ENCODE measurements around the gene CC2D2B. TPM values are rescaled to one million over a fixed set of nuclear protein-coding genes. Genes with fewer than 3 reads are reported as not detected.

Gene CC2D2B
- total RNA-seq, 1 experiment from 2014 or later, result 0.20 TPM

DNA sequence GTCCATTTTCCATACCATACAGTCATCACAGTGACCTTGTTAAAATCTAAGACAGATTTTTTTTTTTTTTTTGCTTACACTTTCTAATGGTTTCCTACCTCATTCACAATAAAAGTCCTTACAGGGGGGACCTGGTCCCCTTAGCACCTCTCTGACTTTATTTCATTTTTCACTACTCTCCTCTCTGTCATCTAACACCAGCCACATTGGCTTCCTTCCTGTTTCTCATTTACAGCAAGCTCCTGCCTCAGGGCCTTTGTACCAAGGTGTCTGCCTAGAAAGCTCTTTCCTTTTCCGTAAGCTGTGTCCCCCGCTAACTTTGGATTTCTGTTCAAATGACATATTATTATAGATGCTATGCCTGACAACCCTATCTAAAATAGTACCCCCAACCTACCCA is 27.7 kb downstream of the CC2D2B start (continued):
- TF ChIP-seq, protein P1, sequence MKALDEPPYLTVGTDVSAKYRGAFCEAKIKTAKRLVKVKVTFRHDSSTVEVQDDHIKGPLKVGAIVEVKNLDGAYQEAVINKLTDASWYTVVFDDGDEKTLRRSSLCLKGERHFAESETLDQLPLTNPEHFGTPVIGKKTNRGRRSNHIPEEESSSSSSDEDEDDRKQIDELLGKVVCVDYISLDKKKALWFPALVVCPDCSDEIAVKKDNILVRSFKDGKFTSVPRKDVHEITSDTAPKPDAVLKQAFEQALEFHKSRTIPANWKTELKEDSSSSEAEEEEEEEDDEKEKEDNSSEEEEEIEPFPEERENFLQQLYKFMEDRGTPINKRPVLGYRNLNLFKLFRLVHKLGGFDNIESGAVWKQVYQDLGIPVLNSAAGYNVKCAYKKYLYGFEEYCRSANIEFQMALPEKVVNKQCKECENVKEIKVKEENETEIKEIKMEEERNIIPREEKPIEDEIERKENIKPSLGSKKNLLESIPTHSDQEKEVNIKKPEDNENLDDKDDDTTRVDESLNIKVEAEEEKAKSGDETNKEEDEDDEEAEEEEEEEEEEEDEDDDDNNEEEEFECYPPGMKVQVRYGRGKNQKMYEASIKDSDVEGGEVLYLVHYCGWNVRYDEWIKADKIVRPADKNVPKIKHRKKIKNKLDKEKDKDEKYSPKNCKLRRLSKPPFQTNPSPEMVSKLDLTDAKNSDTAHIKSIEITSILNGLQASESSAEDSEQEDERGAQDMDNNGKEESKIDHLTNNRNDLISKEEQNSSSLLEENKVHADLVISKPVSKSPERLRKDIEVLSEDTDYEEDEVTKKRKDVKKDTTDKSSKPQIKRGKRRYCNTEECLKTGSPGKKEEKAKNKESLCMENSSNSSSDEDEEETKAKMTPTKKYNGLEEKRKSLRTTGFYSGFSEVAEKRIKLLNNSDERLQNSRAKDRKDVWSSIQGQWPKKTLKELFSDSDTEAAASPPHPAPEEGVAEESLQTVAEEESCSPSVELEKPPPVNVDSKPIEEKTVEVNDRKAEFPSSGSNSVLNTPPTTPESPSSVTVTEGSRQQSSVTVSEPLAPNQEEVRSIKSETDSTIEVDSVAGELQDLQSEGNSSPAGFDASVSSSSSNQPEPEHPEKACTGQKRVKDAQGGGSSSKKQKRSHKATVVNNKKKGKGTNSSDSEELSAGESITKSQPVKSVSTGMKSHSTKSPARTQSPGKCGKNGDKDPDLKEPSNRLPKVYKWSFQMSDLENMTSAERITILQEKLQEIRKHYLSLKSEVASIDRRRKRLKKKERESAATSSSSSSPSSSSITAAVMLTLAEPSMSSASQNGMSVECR (CRISPR knock-in tag; IDR thresholded peaks at IDR 0.05; ENCODE audit: borderline replicate concordance), result no peak

DNA sequence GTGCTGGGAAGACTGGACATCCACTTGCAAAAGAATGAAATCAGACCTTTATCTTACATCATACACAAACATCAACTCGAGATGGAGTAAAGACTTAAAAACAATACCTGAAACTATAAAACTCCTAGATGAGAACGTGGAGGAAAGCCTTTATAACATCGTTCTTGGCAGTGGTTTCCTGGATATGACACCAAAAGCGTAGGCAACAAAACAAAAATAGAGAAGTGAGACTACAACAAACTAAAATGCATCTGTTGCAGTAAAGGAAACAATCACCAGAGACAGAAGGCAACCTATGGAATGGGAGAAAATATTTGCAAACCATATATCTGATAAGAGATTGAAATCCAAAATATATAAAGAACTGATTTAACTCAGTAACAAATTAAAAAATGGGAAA is 33.3 kb downstream of the CC2D2B start:
- Mint-ChIP-seq H3K4me3 (no peak overlapping the region), H3K9me3 (peaks cover 21% of the 10 kb centered on the region), H3K27me3 (ENCODE audit: low read depth) (no peaks in the 10 kb centered on the region; the same call in 1 of the 2 replicates), H3K36me3 (peaks cover 10% of the 10 kb centered on the region; the same call in 1 of the 2 replicates), H3K27ac (no peak overlapping the region), H3K4me1 (no peaks in the 10 kb centered on the region)
- DNase-seq (ENCODE audit: low spot score), result no peak
- POLR2A ChIA-PET, result no interaction called here
- ATAC-seq, result no peak
- CTCF ChIA-PET, result no interaction called here
- TF ChIP-seq OVOL2 (CRISPR knock-in tag; IDR thresholded peaks at IDR 0.05; ENCODE audit: borderline replicate concordance), result no peak
- TF ChIP-seq, protein P2, sequence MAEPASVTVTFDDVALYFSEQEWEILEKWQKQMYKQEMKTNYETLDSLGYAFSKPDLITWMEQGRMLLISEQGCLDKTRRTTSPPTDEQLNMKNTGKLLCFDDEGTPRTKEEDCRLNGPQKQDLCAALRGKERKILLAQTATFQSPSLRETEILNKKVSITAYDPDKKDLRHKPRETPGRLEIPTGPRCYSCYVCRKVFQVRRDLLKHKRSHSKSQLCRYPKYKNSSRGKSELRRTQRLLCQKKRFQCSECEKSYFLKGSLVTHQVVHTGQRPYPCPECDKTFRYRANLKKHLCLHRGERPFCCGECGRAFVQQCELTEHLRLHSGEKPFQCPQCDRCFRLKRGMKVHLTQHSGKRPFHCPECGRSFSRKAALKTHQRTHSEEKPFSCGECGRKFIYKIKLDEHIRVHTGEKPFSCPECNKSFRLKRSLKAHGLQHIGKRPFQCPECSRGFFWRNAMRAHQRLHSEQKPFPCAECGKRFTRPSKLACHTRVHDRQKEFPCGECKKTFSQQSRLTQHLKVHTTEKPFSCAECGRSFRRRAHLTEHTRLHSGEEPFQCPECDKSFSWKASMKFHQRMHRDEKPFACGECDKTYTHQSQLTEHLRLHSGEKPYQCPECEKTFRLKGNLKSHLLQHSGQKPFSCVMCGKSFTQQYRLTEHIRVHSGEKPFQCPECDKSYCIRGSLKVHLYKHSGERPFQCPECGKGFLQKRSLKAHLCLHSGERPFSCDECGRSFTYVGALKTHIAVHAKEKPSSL (CRISPR knock-in tag; conservative IDR thresholded peaks at IDR 0.05), result no peak
- no peak for TF ChIP-seq ZNF232 (CRISPR knock-in tag; IDR thresholded peaks at IDR 0.05)
- TF ChIP-seq, protein P3, sequence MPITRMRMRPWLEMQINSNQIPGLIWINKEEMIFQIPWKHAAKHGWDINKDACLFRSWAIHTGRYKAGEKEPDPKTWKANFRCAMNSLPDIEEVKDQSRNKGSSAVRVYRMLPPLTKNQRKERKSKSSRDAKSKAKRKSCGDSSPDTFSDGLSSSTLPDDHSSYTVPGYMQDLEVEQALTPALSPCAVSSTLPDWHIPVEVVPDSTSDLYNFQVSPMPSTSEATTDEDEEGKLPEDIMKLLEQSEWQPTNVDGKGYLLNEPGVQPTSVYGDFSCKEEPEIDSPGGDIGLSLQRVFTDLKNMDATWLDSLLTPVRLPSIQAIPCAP (CRISPR knock-in tag; IDR thresholded peaks at IDR 0.05), result no peak
- no peak for TF ChIP-seq TEAD1 (CRISPR knock-in tag; IDR thresholded peaks at IDR 0.05)
- TF ChIP-seq, protein P4, sequence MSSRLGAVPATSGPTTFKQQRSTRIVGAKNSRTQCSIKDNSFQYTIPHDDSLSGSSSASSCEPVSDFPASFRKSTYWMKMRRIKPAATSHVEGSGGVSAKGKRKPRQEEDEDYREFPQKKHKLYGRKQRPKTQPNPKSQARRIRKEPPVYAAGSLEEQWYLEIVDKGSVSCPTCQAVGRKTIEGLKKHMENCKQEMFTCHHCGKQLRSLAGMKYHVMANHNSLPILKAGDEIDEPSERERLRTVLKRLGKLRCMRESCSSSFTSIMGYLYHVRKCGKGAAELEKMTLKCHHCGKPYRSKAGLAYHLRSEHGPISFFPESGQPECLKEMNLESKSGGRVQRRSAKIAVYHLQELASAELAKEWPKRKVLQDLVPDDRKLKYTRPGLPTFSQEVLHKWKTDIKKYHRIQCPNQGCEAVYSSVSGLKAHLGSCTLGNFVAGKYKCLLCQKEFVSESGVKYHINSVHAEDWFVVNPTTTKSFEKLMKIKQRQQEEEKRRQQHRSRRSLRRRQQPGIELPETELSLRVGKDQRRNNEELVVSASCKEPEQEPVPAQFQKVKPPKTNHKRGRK (CRISPR knock-in tag; IDR thresholded peaks at IDR 0.05; ENCODE audit: borderline replicate concordance), result no peak
- no peak for TF ChIP-seq FOXJ3 (CRISPR knock-in tag; IDR thresholded peaks at IDR 0.05; ENCODE audit: borderline replicate concordance)
- TF ChIP-seq, protein P5, sequence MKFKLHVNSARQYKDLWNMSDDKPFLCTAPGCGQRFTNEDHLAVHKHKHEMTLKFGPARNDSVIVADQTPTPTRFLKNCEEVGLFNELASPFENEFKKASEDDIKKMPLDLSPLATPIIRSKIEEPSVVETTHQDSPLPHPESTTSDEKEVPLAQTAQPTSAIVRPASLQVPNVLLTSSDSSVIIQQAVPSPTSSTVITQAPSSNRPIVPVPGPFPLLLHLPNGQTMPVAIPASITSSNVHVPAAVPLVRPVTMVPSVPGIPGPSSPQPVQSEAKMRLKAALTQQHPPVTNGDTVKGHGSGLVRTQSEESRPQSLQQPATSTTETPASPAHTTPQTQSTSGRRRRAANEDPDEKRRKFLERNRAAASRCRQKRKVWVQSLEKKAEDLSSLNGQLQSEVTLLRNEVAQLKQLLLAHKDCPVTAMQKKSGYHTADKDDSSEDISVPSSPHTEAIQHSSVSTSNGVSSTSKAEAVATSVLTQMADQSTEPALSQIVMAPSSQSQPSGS (CRISPR knock-in tag; IDR thresholded peaks at IDR 0.05; ENCODE audit: borderline replicate concordance, low read depth), result no peak
- TF ChIP-seq TEAD4 (CRISPR knock-in tag; IDR thresholded peaks at IDR 0.05), result no peak
- no peak for TF ChIP-seq FOXK1 (CRISPR knock-in tag; IDR thresholded peaks at IDR 0.05)
- TF ChIP-seq RORB (CRISPR knock-in tag; IDR thresholded peaks at IDR 0.05), result no peak
- TF ChIP-seq GRHL2 (CRISPR knock-in tag; IDR thresholded peaks at IDR 0.05; ENCODE audit: insufficient replicate concordance, severe bottlenecking), result no peak
- TF ChIP-seq MYBL2 (CRISPR knock-in tag; IDR thresholded peaks at IDR 0.05), result no peak
- no peak for TF ChIP-seq NFYB (CRISPR knock-in tag; conservative IDR thresholded peaks at IDR 0.05; ENCODE audit: low read depth)
- TF ChIP-seq, protein P6, sequence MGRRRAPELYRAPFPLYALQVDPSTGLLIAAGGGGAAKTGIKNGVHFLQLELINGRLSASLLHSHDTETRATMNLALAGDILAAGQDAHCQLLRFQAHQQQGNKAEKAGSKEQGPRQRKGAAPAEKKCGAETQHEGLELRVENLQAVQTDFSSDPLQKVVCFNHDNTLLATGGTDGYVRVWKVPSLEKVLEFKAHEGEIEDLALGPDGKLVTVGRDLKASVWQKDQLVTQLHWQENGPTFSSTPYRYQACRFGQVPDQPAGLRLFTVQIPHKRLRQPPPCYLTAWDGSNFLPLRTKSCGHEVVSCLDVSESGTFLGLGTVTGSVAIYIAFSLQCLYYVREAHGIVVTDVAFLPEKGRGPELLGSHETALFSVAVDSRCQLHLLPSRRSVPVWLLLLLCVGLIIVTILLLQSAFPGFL (CRISPR knock-in tag; IDR thresholded peaks at IDR 0.05; ENCODE audit: borderline replicate concordance), result no peak
- TF ChIP-seq, protein P7, sequence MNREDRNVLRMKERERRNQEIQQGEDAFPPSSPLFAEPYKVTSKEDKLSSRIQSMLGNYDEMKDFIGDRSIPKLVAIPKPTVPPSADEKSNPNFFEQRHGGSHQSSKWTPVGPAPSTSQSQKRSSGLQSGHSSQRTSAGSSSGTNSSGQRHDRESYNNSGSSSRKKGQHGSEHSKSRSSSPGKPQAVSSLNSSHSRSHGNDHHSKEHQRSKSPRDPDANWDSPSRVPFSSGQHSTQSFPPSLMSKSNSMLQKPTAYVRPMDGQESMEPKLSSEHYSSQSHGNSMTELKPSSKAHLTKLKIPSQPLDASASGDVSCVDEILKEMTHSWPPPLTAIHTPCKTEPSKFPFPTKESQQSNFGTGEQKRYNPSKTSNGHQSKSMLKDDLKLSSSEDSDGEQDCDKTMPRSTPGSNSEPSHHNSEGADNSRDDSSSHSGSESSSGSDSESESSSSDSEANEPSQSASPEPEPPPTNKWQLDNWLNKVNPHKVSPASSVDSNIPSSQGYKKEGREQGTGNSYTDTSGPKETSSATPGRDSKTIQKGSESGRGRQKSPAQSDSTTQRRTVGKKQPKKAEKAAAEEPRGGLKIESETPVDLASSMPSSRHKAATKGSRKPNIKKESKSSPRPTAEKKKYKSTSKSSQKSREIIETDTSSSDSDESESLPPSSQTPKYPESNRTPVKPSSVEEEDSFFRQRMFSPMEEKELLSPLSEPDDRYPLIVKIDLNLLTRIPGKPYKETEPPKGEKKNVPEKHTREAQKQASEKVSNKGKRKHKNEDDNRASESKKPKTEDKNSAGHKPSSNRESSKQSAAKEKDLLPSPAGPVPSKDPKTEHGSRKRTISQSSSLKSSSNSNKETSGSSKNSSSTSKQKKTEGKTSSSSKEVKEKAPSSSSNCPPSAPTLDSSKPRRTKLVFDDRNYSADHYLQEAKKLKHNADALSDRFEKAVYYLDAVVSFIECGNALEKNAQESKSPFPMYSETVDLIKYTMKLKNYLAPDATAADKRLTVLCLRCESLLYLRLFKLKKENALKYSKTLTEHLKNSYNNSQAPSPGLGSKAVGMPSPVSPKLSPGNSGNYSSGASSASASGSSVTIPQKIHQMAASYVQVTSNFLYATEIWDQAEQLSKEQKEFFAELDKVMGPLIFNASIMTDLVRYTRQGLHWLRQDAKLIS (CRISPR knock-in tag; IDR thresholded peaks at IDR 0.05; ENCODE audit: borderline replicate concordance), result no peak

Measured in WTC11 (cell line).